22Rv1 (cell line): ENCODE measurements around the gene ESR1.
"Not testable (repeated sequence)": the region's sequence is repeated elsewhere in the genome, so short reads cannot be mapped to it uniquely, and the experiment has no call there.

ENCODE experiments used
- H3K27ac ChIP-seq: fragments of 450-650 bp; 2 replicates; pipeline ENCODE4 v1.5.1; 2017
- CTCF ChIP-seq: fragments of 450-650 bp; IDR thresholded peaks from 2 replicates; pipeline ENCODE4 v1.5.1; 2017; ENCODE audit warnings: mild to moderate bottlenecking
- ZFX ChIP-seq: fragments of 450-650 bp; IDR thresholded peaks from 2 replicates; pipeline ENCODE4 v1.6.1; 2017; ENCODE audit warnings: antibody characterized with exemption, borderline replicate concordance

Gene ESR1

GRCh38 chr6:152136449-152136825 lies 329.0 kb downstream of the ESR1 start:
- H3K27ac ChIP-seq = peak overlapping the region; percentile 54
- 0 out of 2 replicates have a peak, but pooled peaks have one; percentile 6 for TF ChIP-seq CTCF
- TF ChIP-seq ZFX = no peak

GRCh38 chr6:152138344-152138743 lies 330.9 kb downstream of the ESR1 start:
- not testable (repeated sequence) for H3K27ac ChIP-seq

GRCh38 chr6:152142105-152142504 lies 334.6 kb downstream of the ESR1 start:
- H3K27ac ChIP-seq = no peak overlapping the region
- TF ChIP-seq ZFX (no peak), CTCF (no peak)

GRCh38 chr6:152143359-152143758 lies 335.9 kb downstream of the ESR1 start:
- H3K27ac ChIP-seq = no peak overlapping the region
- no peak for TF ChIP-seq ZFX
- TF ChIP-seq CTCF = no peak

- no peak overlapping the region for H3K27ac ChIP-seq
- TF ChIP-seq CTCF (no peak), ZFX (no peak)
Observed at GRCh38 chr6:152146385-152146784, 338.9 kb downstream of the ESR1 start.

- TF ChIP-seq CTCF = no peak
- TF ChIP-seq ZFX = no peak
- no peak overlapping the region for H3K27ac ChIP-seq
Observed at GRCh38 chr6:152147269-152147668, 339.8 kb downstream of the ESR1 start.

GRCh38 chr6:152148412-152148811 lies 340.9 kb downstream of the ESR1 start:
- H3K27ac ChIP-seq = no peak overlapping the region
- no peak for TF ChIP-seq CTCF
- no peak for TF ChIP-seq ZFX

GRCh38 chr6:152150196-152150595 lies 342.7 kb downstream of the ESR1 start:
- H3K27ac ChIP-seq = no peak overlapping the region
- no peak for TF ChIP-seq CTCF
- TF ChIP-seq ZFX = no peak
